CD4-positive, alpha-beta T cell treated with Interleukin-6 at 100 ng/mL for 8 hours (primary cell): ENCODE data around the gene NUDCD3.
"Not testable (repeated sequence)": the region's sequence is repeated elsewhere in the genome, so short reads cannot be mapped to it uniquely, and the experiment has no call there.

Source experiments
- DNase-seq: peaks from one replicate; pipeline ENCODE4 v3.0.0-alpha.2; 2020; ENCODE audit warnings: mixed read lengths, low spot score

The NUDCD3 gene

DNA sequence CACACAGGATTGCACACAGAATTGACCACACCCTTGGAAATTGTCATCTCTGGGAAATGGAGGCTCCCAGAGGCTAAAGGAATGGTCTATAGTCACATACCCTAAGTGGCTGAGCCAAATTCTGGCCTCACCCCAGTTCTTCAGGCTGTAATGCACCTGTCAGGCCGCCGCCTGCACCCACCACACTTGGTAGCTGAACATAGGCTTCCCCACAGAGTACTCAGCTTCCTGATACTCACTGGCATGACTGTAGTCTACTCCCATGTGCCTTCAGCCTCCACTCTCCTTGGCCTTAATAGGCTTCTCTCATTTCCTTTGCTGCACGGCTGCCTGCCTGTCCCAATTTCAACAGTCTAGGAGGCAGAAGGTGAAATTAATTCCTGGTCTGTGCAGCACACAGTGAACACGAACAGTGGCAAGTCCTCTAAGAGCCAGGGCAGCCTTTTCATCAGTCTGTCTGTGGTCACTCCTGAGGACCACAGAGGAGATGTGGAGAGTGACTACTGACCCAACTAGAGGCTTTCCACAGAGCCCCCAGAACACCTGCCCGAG, 42.5 kb downstream of the NUDCD3 start:
- DNase-seq: no peak

- DNase-seq: no peak
These were observed 44.3 kb downstream of the NUDCD3 start for GRCh38 chr7:44445986-44446671.

DNA sequence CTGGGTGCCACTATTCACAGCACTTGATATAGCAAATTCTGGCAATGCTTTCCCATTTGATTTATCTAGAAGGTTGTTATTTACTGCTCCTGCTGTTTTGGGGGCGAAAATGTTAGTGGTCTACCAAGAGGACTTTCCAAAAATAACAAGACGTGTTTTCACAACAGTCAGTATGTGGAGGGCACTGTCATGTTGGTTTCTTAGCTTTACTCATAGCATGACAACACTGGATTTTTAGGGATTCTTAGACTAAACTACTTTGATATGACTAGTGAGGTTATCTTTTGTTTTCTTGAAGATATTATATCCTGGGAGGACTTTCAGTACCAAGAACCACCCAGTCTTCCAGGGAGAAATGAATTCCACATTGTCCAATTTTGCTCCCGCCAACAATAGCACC, 49.4 kb downstream of the NUDCD3 start:
- no peak for DNase-seq

DNA sequence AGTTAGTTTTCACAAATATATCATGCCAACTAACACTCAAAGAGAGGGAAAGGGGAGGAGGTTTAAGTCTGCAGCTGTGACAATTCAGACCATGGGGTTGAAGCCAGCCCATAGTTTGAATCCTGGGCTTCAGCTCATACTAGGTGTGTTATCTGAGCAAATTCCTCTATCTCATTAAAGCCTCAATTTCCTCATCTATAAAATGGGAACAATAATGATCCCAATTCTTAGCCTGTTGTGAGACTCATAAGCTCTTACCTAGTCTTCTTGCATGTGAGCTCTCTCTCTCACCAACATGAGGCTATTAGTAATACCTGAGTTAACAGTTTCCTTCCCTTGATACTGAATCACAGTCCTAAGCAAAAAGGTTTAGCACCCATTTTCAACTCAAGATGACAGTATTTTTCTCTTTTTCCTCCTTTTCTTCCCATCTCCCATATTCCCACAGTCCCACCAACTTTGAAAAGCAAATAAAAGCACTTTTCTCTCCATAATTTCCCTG, 49.8 kb downstream of the NUDCD3 start:
- no peak for DNase-seq

DNA sequence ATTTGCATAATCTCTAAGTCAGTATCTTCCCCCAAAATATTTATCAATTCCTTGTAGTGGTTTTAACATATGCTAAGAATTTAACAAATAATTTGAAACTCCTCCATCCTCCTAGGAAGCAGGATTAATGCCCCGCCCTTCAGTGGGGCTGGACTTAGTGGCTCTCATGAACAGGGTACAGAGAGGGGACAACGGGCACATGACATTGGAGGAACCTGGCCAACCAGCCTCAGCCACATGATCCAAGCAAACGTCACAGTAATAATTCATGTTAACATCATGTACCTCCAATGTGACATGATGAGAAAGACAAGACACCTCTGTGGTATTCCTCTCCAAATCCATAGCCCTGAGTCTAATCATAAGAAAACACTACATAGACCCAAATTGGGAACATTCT, 50.5 kb downstream of the NUDCD3 start:
- no peak for DNase-seq

DNA sequence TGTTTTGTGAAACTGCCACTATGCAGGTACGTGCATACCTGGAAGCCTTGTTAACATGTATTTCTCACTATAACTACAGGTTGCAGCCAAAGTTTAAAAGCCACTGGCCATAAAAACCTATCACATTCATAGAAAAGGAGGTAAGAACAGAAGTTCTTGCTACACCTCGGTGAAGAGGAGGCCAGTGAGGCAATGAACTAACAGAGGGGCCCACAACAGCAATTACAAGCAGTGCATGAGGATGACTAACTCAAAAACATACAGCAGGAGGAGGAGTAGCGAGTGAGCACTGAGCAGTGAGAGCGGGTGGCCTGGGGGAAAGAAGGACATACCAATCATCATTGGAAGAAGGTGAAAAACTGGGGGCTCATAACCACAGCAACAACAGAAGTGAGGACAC, 51.6 kb downstream of the NUDCD3 start:
- no peak for DNase-seq

GRCh38 chr7:44434201-44434600, 56.3 kb downstream of the NUDCD3 start:
- no peak for DNase-seq

DNA sequence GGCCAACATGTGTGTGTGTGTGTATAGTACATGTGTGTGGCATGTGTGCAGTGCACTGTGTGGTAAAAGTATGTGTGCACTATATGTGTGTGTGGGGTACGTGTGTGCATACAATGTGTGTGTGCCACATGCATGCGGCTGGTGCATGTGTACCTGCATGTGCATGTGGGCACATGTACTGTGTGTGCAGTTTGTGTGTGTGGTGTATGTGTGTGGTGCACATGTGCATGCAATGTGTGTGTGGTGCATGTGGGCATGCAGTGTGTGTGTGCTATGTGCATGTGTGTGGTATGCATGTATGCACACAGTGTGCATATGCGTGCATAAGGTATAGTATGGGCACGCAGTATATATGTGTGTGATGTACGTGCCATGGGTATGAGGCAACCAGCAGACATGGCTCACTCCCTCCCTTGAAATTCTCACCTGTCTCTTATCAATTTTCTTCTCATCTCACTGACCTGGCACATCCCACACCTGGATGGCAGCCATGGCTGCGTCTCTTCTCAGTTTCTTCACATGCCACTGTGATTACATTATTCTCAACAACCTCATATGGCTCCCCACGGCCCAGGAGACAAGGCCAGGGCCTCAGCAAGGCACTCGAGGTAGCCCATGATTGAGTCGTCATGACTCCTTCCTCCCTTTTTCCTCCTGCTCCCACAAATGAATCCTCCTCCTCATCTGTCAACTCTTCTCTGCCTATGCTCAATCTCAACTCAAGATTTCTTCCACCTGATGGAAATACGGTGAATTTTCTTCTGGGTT, 57.0 kb downstream of the NUDCD3 start:
- no peak for DNase-seq

GRCh38 chr7:44432381-44432977, 58.0 kb downstream of the NUDCD3 start:
- no peak for DNase-seq

GRCh38 chr7:44431091-44431608, 59.3 kb downstream of the NUDCD3 start:
- DNase-seq: peak; percentile 13

- DNase-seq: no peak
These were observed 60.4 kb downstream of the NUDCD3 start for GRCh38 chr7:44430054-44430453.

DNA sequence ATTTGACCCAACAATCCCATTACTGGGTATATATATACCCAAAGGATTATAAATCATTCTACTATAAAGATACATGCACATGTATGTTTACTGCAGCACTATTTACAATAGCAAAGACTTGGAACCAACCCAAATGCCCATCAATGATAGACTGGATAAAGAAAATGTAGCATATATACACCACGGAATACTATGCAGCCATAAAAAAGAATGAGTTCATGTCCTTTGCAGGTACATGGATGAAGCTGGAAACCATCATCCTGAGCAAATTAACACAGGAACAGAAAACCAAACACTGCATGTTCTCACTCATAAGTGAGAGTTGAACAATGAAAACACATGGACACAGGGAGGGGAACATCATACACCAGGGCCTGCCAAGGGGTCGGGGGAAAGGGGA, 65.7 kb downstream of the NUDCD3 start:
- not testable (repeated sequence) for DNase-seq

- no peak for DNase-seq
These were observed 73.5 kb downstream of the NUDCD3 start for GRCh38 chr7:44416941-44417340.

- no peak for DNase-seq
These were observed 74.9 kb downstream of the NUDCD3 start for GRCh38 chr7:44415510-44415909.

GRCh38 chr7:44415047-44415446, 75.4 kb downstream of the NUDCD3 start:
- DNase-seq: no peak

DNA sequence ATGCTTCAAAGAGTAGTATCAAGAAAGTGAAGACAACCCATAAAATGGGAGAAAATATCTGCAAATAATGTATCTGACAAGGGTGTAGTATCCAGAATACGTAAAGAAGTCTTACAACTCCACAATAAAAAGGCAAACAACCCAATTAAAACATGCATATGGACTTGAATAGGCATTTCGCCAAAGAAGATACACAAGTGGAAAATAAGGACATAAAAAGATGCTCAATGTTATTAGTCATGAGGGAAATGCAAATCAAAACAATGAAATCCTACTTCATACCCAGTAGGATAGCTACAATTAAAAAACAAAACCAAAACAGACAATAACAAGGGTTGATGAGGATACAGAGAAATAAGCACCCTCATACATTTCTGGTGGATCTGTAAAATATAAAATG, 79.2 kb downstream of the NUDCD3 start:
- no peak for DNase-seq

DNA sequence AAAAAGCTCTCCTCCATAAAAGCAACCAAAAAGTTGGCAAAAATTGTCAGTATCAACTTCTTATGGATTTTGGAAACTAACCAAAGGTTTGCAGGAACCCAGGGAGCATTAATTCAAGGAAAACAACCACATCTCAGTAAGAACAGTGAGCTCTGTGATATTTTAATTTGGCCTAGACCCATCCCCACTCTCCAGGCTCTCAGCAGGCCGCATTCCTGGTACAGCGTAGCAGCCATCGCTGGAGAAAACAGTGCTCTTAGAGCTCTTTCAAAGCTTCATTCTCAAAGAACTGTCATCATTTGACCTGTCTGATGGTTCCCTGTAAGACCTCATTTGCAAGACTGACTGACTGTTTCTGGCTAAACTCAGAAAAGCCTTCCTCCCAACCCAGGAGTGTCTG, 81.9 kb downstream of the NUDCD3 start:
- DNase-seq: no peak

GRCh38 chr7:44403775-44404174, 86.7 kb downstream of the NUDCD3 start:
- no peak for DNase-seq

GRCh38 chr7:44403176-44403759, 87.2 kb downstream of the NUDCD3 start:
- no peak for DNase-seq

DNA sequence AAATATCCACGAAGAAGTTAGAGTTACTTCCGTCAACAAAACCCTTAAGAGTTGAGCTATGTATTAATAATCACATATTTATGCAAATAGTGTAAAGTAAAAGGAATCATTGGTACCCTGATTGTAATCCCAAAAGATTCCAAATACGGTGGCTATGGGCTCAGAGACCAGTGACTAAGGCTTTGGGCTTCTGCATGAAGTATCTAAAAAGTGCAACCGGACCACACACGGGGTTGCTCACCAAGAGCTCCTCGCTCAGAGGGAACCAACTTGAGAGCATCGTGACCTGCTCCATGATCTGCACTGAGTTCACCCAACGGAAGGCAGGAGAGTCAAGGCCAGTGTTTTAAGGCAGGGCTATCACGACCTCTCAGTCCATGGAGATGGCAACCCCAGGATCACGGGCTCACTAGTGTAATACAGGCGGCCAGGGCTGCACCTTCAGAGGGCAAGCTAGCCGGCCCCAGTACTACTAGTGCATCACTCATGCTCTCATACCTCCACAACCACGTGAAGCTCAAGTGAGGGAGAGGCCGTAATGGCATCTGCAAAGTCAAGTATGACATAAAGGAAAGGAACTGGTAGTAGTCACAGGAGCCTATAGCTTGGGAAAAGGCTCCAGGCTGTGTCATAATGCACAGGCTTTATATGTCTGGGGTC, 87.9 kb downstream of the NUDCD3 start:
- no peak for DNase-seq

GRCh38 chr7:44401692-44402091, 88.8 kb downstream of the NUDCD3 start:
- no peak for DNase-seq
